HepG2 (cell line): ENCODE measurements around the gene NAIF1. TPM values are rescaled to one million over a fixed set of nuclear protein-coding genes. Genes with fewer than 3 reads are reported as not detected.
A peak's percentile ranks its signal among the peaks of the same experiment; 100 is the strongest.

Experiments used
- ARNT ChIP-seq: fragments of 450-650 bp; IDR thresholded peaks from 2 replicates; pipeline ENCODE4 v1.6.1; 2017
- ISL2 ChIP-seq: sonication (generic); formaldehyde crosslinking; IDR thresholded peaks from 2 replicates; pipeline ENCODE4 v1.5.0; 2020; ENCODE audit warnings: missing genetic modification reagents
- KDM5B ChIP-seq: sonication (generic); formaldehyde crosslinking; IDR thresholded peaks from 2 replicates; pipeline ENCODE4 v1.4.0; 2020; ENCODE audit warnings: missing genetic modification reagents, mild to moderate bottlenecking, borderline replicate concordance
- MIXL1 ChIP-seq: IDR thresholded peaks from 2 replicates; pipeline ENCODE4 v1.6.1; 2016
- MXI1 ChIP-seq: IDR thresholded peaks from 3 replicates; pipeline ENCODE4 v1.6.1; 2012; ENCODE audit warnings: low read depth, low read length, inconsistent platforms, borderline replicate concordance
- NR2F2 ChIP-seq: IDR thresholded peaks from 2 replicates; pipeline ENCODE4 v1.6.1; 2012; ENCODE audit warnings: low read depth, inconsistent platforms, borderline replicate concordance
- RBM39 ChIP-seq: fragments of 200-400 bp; formaldehyde crosslinking; IDR thresholded peaks from one replicate; pipeline ENCODE4 v1.6.1; 2018; ENCODE audit warnings: antibody characterized with exemption, mild to moderate bottlenecking, low read depth, low read length; ENCODE audit not compliant: poor library complexity, severe bottlenecking
- SYNCRIP ChIP-seq: fragments of 200-400 bp; formaldehyde crosslinking; IDR thresholded peaks from 2 replicates; pipeline ENCODE4 v1.6.1; 2018; ENCODE audit warnings: mild to moderate bottlenecking, low read depth, low read length; ENCODE audit not compliant: insufficient read depth
- TBX3 ChIP-seq: fragments of 450-650 bp; IDR thresholded peaks from 2 replicates; pipeline ENCODE4 v1.6.1; 2017; ENCODE audit warnings: antibody characterized with exemption, mild to moderate bottlenecking, inconsistent platforms, borderline replicate concordance
- ZBTB44 ChIP-seq: sonication (generic); formaldehyde crosslinking; IDR thresholded peaks from 2 replicates; pipeline ENCODE4 v1.4.0; 2020; ENCODE audit warnings: missing genetic modification reagents
- ZNF331 ChIP-seq: sonication (generic); formaldehyde crosslinking; IDR thresholded peaks from 2 replicates; pipeline ENCODE4 v1.4.0; 2020; ENCODE audit warnings: missing genetic modification reagents
- ZNF512 ChIP-seq: sonication (generic); formaldehyde crosslinking; IDR thresholded peaks from 2 replicates; pipeline ENCODE4 v1.4.0; 2020; ENCODE audit warnings: mild to moderate bottlenecking, missing genetic modification reagents
- ZNF646 ChIP-seq: sonication (generic); formaldehyde crosslinking; IDR thresholded peaks from 2 replicates; pipeline ENCODE4 v1.9.0; 2021; ENCODE audit warnings: mild to moderate bottlenecking, missing genetic modification reagents
- ZNF770 ChIP-seq: sonication (generic); formaldehyde crosslinking; IDR thresholded peaks from 2 replicates; pipeline ENCODE4 v1.5.0; 2020; ENCODE audit warnings: mild to moderate bottlenecking, missing genetic modification reagents
- polyA plus RNA-seq, 8 experiments: library from polyadenylated mRNA; depleted of rRNA in 3 of 8; stranded (reverse) in 7 of 8; unstranded in 1 of 8; fragments of >200 nt; fragmentation: Illumina TruSeq in 4 of 8; extraction: Trizol in 4 of 8; gene quantifications; 2 replicates each; pipeline versions ENCODE4 v1.2.1 to v1.2.3, GENCODE V29; 2011 to 2016; ENCODE audit warnings: low read depth in 4 of 8, missing spikeins in 1 of 8, mixed read lengths in 1 of 8; ENCODE audit not compliant: insufficient read depth in 1 of 8
- total RNA-seq, 5 experiments: library from RNA; depleted of rRNA; stranded (reverse); fragments of >200 nt; fragmentation: Illumina TruSeq; extraction: Trizol; gene quantifications; 2 replicates each; pipeline ENCODE4 v1.2.3, GENCODE V29; 2016; ENCODE audit warnings: low read depth in 1 of 5
- TF ChIP-seq, protein P1 (sequence below): sonication (generic); formaldehyde crosslinking; IDR thresholded peaks from 2 replicates; pipeline ENCODE4 v1.5.0; 2020; ENCODE audit warnings: mild to moderate bottlenecking, low read depth, missing genetic modification reagents, borderline replicate concordance

Gene NAIF1
- total and polyA plus RNA-seq, 2 of the 13 experiments (the other 11 are each of a cell fraction or from before 2014, with no cell fraction given): 6.0 to 6.9 TPM

- no peak for TF ChIP-seq ZNF646 (CRISPR knock-in tag)
- no peak for TF ChIP-seq ZNF770
- TF ChIP-seq KDM5B (CRISPR knock-in tag): peak; percentile 38; the same call in 1 of the 2 replicates
- TF ChIP-seq, protein P1, sequence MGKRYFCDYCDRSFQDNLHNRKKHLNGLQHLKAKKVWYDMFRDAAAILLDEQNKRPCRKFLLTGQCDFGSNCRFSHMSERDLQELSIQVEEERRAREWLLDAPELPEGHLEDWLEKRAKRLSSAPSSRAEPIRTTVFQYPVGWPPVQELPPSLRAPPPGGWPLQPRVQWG (CRISPR knock-in tag): no peak
- peak; percentile 39; the same call in 1 of the 2 replicates for TF ChIP-seq ZNF331 (CRISPR knock-in tag)
- no peak for TF ChIP-seq NR2F2
- TF ChIP-seq MIXL1 (CRISPR knock-in tag): 0 out of 2 replicates have a peak, but pooled peaks have one; percentile 33
- no peak for TF ChIP-seq ARNT
- TF ChIP-seq ZBTB44 (CRISPR knock-in tag): 0 out of 2 replicates have a peak, but pooled peaks have one; percentile 56
- TF ChIP-seq MXI1: peak; percentile 65; the same call in 1 of the 3 replicates
- TF ChIP-seq SYNCRIP: no peak
- no peak for TF ChIP-seq ZNF512 (CRISPR knock-in tag)
- peak; percentile 45; the same call in 1 of the 2 replicates for TF ChIP-seq ISL2
- TF ChIP-seq RBM39: peak; percentile 60
- TF ChIP-seq TBX3: no peak
Observed at GRCh38 chr9:128034821-128035652, 32.1 kb downstream of the NAIF1 start (continued).
